ENCODE results near the gene ITGA1.
"Not testable (repeated sequence)": the region's sequence is repeated elsewhere in the genome, so short reads cannot be mapped to it uniquely, and the experiment has no call there.

Gene ITGA1

DNA sequence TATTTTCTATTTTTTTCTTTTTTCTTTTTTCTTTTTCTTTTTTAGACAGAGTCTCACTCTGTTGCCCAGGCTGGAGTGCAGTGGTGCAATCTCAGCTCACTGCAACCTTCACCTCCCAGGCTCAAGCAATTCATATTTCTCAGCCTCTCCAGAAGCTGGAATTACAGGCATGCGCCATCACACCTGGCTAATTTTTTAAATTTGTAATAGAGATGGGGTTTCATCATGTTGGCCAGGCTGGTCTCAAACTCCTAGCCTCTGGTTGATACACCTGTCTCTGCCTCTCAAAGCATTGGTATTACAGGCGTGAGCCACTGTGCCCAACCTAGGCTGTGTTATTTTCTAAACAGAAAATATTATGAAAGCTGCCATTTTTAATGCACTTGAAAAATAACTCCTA, 78.3 kb downstream of the ITGA1 start:
- DNase-seq (ENCODE audit: low spot score): not testable (repeated sequence)

- no peak for DNase-seq (ENCODE audit: low spot score)
Observed at GRCh38 chr5:52867809-52868208, 80.1 kb downstream of the ITGA1 start.

DNA sequence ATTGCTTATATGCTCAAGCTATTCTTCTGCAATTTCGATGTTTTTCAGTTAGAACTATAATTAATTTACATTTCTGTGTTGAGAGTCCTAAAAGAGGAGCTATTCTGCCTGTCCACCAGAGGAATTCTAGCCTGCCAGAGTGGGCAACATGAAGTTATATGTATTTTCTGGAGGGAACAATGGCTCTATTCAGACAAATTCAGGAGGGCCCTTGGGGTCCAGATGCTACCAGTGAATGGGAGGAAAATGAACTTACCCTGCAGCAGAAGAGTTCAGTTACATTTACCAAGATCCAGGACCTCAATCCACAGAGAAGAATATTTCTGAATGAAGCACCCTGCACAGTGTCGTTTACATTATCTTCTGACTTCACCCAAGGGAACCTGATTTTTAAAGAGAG, 80.7 kb downstream of the ITGA1 start:
- DNase-seq (ENCODE audit: low spot score): no peak

DNA sequence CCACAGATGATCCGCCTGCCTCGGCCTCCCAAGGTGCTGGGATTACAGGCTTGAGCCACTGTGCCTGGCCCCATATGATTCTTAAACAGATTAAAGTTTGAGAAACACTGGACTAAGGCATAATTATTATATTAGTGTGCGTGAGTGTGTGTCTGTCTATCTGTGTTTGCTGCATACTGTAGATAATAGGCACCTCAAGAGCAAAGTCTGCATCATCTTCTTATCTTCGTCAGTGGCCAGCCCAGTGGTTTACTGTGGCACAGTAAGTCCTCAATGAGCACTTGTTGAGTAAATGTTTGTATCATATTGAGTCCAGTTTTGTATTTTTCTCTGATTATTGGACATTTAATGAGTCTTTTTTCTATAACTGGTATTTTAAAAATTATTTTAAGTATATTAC, 81.7 kb downstream of the ITGA1 start:
- no peak for DNase-seq (ENCODE audit: low spot score)

DNA sequence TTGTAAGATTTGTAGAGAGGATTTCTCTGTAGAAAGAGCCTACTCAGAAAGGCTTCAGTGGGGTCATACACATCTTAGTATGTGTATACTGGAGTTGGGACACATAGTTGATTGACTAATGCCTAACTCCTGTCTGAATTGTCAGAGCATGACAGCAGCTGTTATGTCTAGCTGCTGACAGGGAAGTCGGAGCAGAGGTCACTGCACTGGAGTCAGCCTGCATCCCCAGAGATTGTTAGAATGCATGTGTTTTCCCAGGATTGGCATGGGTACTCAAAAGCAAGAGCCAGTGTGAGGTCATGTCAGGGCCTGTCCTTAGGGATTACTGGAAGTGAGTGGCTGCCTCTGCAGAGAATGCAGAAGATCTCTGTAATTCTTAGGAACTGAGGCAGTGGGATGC, 82.7 kb downstream of the ITGA1 start:
- no peak for DNase-seq (ENCODE audit: low spot score)

GRCh38 chr5:52875827-52876226, 88.1 kb downstream of the ITGA1 start:
- DNase-seq (ENCODE audit: low spot score): no peak

GRCh38 chr5:52876456-52876855, 88.7 kb downstream of the ITGA1 start:
- no peak for DNase-seq (ENCODE audit: low spot score)

DNA sequence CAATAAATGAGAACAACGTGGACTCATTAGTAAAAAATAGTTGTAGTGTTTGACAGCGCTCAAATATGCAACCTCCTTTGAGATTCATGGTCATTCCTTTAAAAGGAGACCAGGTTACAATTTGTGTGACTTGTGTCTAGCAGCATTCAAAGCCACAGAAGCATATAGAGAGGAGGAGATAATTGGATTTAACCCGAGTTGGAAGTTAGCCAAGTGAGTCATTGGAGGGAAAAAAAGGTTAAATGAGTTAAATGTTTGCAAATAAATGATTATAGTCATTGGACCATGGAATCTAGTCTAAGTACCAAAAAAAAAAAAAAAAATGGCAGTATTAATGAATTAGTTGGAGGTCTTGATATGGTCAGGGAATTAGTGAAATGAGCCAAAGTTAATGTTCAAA, 90.9 kb downstream of the ITGA1 start:
- peak; percentile 20 for DNase-seq (ENCODE audit: low spot score)

- no peak for DNase-seq (ENCODE audit: low spot score)
Observed at GRCh38 chr5:52880541-52880940, 92.8 kb downstream of the ITGA1 start.

DNA sequence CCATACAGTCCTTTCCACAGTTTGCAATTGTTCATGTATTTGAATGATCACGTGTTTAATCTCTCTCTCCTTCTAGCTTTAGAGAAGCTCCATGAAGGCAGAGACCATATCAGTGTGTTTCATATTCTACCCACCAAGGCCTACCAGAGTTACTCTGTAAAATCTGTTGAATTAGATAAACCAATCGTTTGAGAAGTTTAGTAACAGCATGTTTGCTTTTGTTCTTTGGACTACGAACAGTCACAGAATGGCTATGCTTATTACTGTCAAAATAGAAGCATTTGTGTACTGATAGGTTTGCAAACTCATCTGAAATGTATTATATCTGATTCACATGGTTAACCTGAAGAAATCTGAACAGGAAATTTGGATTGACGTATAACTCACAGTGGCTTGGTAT, 93.8 kb downstream of the ITGA1 start:
- DNase-seq (ENCODE audit: low spot score): no peak

- DNase-seq (ENCODE audit: low spot score): no peak
Observed at GRCh38 chr5:52883110-52883509, 95.4 kb downstream of the ITGA1 start.

GRCh38 chr5:52884453-52884852, 96.7 kb downstream of the ITGA1 start:
- no peak for DNase-seq (ENCODE audit: low spot score)

GRCh38 chr5:52885614-52886013, 97.9 kb downstream of the ITGA1 start:
- DNase-seq (ENCODE audit: low spot score): no peak

- no peak for DNase-seq (ENCODE audit: low spot score)
Observed at GRCh38 chr5:52886206-52886605, 98.5 kb downstream of the ITGA1 start.

- no peak for DNase-seq (ENCODE audit: low spot score)
Observed at GRCh38 chr5:52887066-52887465, 99.3 kb downstream of the ITGA1 start.

GRCh38 chr5:52888363-52888762, 100.6 kb downstream of the ITGA1 start:
- DNase-seq (ENCODE audit: low spot score): no peak

- DNase-seq (ENCODE audit: low spot score): no peak
Observed at GRCh38 chr5:52892242-52892878, 104.6 kb downstream of the ITGA1 start.

DNA sequence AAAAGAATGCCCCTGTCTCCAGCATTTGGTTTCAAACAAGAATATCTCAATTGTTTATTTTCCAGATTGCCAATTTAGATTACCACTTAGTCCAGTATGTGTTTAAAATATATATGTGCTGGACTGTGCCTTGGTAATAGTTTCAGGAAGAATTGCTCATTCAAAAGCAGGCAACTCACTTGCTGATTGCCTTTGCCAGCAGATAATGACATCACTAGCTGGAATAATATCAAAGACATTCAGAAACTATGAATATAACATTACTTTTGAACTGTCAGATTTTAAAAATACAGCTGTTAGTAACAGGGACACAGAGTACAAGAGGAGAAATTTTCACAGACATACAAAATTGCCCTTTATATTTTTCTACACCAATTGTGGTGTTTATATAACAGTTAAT, 105.4 kb downstream of the ITGA1 start:
- peak; percentile 6 for DNase-seq (ENCODE audit: low spot score)

DNA sequence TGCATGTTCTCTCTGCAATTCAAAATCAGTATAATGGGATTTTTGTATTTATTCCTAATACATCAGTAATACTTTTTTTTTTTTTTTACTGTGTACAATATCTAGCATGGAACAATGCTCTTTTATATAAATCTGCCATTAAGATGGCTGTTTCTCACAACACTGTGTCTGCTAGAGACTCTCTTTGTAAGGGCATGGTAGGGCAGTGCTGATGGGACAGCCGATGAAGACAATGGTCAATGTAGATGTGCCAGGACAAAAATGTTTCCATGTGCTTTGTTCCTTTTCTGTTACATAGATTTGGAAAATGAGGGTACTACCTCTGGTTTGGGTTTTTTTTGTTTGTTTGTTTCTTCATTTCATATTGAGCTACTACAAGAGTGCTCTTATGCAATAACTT, 106.1 kb downstream of the ITGA1 start:
- DNase-seq (ENCODE audit: low spot score): peak; percentile 2

- no peak for DNase-seq (ENCODE audit: low spot score)
Observed at GRCh38 chr5:52894451-52894850, 106.7 kb downstream of the ITGA1 start.

- no peak for DNase-seq (ENCODE audit: low spot score)
Observed at GRCh38 chr5:52895075-52895474, 107.4 kb downstream of the ITGA1 start.

GRCh38 chr5:52895572-52896413, 108.1 kb downstream of the ITGA1 start:
- no peak for DNase-seq (ENCODE audit: low spot score)

DNA sequence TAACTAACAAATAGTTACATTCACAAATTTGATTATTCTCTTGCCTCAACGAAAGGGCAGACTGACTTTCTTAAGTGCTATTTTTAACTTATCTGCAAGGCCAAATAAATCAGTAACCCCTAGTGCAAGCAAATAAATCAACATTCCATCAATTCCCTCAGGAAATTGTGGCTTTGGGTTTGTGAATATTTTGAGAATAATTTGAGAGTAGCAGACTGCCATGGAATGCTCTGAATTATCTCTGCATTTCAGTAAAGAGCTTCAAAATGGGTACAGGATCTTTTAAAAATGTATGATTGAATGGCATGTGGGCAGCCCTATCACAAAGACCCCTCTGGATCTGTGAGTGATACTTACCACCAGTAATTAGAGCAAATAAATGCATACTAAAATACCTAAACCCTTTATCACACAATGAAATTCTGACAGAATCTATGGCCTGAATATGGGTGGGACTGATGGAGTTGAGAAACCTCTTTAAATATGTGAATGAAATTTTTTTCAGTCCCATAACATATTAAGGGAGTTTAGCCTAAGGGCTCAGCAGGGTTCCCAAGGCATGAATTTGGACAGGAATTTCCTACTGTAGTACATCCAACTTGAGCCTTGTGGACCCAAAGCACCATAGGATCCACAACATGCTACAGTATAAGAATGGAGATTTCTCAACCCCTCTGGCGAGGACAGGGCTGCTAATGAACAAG, 109.0 kb downstream of the ITGA1 start:
- no peak for DNase-seq (ENCODE audit: low spot score)

Data from COLO829 (cell line).